Stimulated activated CD8-positive, alpha-beta memory T cell treated with anti-CD3 and anti-CD28 coated beads, Interleukin-2, amount 100 ng/mL, for 48 hours (primary cell): ENCODE measurements around the gene PRSS22.

ENCODE experiments used
- DNase-seq, 2 donors: peaks; one replicate each; pipeline ENCODE4 v3.0.0-alpha.2; 2020; ENCODE audit warnings: low read depth in 2 of 2

PRSS22 gene

GRCh38 chr16:2852731-2853507 lies 5.1 kb downstream of the PRSS22 start:
- no peak for DNase-seq

- DNase-seq = no peak
Observed at GRCh38 chr16:2852003-2852730, 5.8 kb downstream of the PRSS22 start.

- DNase-seq = no peak
Observed at GRCh38 chr16:2848933-2849725, 8.8 kb downstream of the PRSS22 start.

DNA sequence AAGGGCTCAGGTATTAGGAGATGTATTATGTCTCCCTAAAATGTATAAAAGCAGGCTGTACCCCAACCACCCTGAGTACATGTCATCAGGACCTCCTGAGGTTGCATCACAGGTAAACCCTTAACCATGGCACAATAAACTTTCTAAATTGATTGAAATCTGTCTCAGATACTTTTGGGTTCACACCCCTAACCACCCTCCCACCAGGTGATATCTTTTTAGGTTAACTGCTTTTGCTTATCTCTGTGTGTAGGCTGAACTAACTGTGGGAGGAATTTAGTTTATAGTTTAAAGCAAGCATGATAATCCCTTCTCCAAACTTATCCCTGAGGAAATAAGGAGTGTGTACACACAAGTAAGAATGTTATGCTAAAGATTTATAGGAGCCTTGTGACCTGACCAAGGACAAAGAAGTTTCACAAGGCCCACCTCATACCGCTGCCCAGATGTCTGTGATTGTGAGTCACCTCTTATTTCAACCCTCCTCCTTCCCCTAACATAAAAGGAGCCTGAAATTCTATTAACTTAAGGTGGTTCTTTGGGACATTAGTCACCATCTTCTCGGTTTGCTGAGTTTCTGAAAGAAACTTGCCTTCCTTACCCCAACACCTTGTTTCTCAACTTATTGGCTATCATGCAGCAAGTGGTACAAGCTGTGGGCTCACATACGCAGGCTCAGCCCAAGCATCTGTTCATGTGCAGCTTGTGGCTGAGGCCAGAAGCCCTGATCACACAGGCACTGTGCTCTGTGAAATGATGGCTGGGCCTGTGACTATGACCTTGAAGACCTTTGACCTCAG lies 11.3 kb downstream of the PRSS22 start:
- no peak for DNase-seq

DNA sequence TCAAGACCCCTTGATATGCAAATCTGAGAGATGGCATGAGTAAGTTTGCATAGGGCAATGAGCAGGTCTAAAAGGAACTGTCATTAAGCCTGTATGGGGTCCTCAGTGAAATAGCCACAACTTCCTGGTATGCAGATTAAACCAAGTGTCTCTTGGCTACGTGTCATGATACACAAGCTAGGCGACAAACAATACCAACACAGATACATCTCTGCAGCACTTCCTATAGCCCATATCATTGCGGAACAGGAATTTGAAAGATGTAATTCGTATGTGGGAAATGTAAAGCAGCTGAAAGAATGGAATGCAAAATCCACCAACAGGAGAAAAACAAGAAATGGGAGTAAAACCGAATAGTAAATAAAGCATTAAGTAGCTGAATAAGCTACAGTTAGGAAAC lies 12.9 kb downstream of the PRSS22 start:
- DNase-seq = no peak

GRCh38 chr16:2843526-2843925 lies 14.4 kb downstream of the PRSS22 start:
- DNase-seq = no peak

DNA sequence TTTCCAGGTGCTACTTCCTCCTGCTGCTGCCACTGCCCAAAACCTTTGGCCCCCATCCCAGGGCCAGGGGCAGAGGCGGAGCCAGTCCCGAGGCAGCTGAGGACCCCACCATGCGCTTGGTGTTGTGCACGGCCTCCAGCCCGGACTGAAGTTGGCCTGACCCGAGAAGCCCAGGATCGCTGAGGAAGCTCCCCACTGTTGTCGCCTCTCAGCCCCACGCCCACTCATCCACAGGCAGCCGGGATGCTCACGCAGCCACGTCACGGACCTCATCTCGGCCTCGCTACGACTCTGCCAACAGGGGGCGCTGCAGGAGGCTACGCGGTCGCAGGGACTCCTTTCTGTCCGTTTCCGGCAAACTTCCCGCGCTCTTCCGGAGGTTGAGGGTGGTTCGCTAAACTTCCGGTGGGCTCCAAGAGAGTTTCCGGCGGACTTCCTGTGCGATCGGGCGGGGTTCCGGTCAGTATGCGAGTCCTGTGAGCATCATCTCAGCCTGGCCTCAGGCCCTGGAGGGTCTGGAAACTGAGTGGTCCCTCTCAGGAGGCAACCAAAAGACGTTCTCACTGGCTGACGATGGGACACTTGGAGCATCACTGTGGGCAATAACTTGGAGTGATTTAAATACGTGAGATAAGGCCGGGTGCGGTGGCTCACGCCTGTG lies 15.5 kb downstream of the PRSS22 start:
- DNase-seq = peak; percentile 84 to 86

DNA sequence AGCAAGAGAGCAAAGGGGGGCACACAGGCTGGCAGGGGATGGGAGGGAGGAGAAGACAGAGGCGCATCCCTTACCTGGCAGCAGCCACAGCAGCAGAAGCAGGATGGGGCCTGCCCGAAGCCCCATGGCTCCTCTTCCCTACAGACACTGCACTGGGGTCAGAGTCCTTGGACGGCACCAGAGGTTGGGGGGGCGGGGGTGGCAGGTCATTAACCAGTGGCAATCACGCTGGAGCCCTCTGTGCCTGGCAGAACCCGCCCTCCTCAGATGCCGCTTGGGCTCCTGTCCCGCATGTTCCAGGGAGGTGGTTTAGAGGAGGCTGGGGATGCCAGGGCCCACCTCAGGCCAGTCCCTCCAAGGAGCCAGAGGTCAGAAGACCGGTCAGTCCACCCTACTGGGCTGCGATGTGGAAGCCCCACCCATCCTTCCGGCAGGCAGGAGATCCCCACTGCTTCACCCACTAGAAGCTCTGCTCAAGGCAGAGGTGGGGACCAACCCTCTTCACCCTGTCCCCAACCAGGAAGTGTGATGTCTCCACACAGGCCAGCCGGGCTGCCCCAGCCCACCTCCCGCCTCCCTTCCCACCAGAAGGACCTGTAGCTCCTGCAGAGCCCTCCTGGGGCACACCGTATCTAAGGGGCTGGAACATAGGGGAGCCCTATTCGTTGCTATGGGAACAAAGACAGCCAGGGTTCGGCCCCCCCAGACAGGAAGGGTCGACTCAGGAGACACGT lies 16.2 kb downstream of the PRSS22 start:
- no peak for DNase-seq

DNA sequence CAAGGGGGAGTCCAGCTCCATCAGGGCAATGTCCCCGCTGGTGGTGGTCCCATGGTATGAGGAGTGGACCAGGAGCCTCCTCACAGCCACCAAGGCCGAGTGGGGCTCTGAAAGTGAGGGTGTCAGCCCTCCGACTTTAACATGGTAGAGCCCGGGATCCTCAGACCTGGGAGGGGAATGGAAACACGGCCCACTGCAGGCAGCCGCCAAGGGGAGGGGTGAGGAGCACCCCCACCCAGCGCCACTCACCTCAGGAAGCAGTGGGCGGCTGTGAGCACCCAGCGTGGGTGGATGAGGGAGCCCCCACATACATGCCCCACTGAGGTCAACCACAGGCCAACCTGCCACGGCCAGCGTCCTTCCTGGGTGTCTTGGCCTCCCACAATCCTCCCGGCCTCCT lies 17.1 kb downstream of the PRSS22 start:
- DNase-seq = no peak

DNA sequence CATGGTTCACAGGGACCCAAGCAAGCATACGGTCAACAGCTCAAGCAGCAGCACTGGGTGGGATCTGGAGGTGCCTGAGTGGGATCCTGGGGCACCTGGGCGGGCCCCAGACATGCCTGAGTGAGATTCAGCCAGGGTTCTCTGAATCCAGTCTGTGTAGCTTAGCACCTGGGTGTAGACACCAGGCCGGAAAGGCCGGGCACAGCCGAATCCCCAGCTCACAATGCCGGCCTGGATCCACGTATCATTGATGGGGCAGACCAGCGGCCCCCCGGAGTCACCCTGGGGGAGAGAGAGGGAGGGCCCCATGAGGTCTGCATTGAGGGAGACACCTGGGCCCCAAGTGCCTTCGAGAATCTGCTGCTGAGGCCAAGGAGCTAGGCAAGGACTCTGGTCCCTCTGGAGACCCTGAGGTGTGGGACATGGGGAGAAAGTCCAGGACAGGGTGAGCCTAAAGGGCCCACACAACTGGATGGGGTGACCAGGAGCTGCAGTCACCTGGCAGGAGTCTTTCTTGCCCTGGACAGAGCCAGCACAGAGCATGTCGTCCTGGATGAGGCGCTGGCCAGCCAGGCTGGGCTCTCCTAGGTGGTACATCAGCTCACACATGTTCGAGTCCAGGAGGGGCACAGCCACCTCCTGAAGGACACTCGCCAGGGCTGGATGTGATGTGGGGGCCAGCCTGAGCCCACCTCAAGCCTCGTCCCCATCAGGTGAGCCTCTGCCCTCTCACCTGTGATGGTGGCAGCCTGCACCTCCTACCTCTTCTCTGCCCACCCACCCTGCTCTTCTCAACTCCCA lies 18.1 kb downstream of the PRSS22 start:
- DNase-seq = no peak

GRCh38 chr16:2838928-2839327 lies 19.0 kb downstream of the PRSS22 start:
- DNase-seq = peak; percentile 38 to 53

GRCh38 chr16:2836646-2837508 lies 21.1 kb downstream of the PRSS22 start:
- DNase-seq = no peak

- DNase-seq = no peak
Observed at GRCh38 chr16:2835638-2836493, 22.1 kb downstream of the PRSS22 start.

- no peak for DNase-seq
Observed at GRCh38 chr16:2834968-2835367, 23.0 kb downstream of the PRSS22 start.

DNA sequence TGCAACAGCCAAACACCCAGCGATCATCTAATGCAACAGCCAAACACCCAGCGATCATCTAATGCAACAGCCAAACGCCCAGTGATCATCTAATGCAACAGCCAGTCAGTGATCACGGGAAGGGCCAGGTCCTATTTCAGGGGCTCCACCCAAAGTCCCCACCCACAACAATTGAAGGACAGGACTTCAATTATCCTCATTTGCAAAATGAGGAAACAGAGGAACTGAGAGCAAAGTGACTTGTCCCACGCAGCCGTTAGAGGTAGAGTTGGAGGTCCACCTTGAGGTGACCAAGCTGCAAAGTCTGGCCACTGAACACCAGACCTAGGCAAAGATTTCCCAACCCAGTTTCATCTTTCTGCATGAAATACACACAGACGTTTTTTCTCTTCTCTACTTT lies 24.2 kb downstream of the PRSS22 start:
- DNase-seq = no peak

DNA sequence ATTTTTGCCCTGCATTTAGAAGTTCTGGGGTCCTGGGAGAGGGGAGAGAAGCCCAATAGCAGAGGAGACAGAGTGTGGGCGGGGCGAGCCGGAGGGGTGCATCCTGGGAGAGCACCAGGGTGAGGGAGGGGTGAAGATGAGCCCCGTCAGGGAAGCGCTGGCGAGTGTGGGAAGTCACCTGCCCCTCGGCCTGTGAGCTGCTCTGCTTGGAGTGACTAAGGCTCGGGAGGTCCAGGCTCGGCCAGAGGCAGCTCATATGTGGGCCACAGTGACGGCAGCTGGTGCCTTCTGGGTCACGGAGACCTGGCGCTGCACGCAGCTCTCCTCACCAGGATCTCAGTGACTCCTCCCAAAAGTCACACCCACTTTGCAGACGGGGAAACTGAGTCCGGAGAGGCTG lies 26.8 kb downstream of the PRSS22 start:
- no peak for DNase-seq

GRCh38 chr16:2830355-2830695 lies 27.6 kb downstream of the PRSS22 start:
- no peak for DNase-seq
